Measurements from ENCODE around the gene UBE2C. TPM values are rescaled to one million over a fixed set of nuclear protein-coding genes. Genes with fewer than 3 reads are reported as not detected.
"Not testable (repeated sequence)": the region's sequence is repeated elsewhere in the genome, so short reads cannot be mapped to it uniquely, and the experiment has no call there.

The UBE2C gene
- total RNA-seq, 1 donor from 2014 or later = 447 TPM

- H3K4me3 ChIP-seq (ENCODE audit: low read depth, low read length) = no peak overlapping the region
- no peak for DNase-seq (ENCODE audit: low read depth)
- no peak for TF ChIP-seq CTCF (conservative IDR thresholded peaks at IDR 0.05; ENCODE audit: low read depth, low read length)
These were observed 29.6 kb upstream of the UBE2C start for GRCh38 chr20:45782890-45783289.

- no peak for TF ChIP-seq CTCF (conservative IDR thresholded peaks at IDR 0.05; ENCODE audit: low read depth, low read length)
- H3K4me3 ChIP-seq (ENCODE audit: low read depth, low read length) = no peak overlapping the region
- no peak for DNase-seq (ENCODE audit: low read depth)
These were observed 28.7 kb upstream of the UBE2C start for GRCh38 chr20:45783656-45784294.

GRCh38 chr20:45788351-45788750 lies 24.1 kb upstream of the UBE2C start:
- no peak overlapping the region for H3K4me3 ChIP-seq (ENCODE audit: low read depth, low read length)
- DNase-seq (ENCODE audit: low read depth) = no peak
- no peak for TF ChIP-seq CTCF (conservative IDR thresholded peaks at IDR 0.05; ENCODE audit: low read depth, low read length)

- TF ChIP-seq CTCF (conservative IDR thresholded peaks at IDR 0.05; ENCODE audit: low read depth, low read length) = no peak
- no peak for DNase-seq (ENCODE audit: low read depth)
- H3K4me3 ChIP-seq (ENCODE audit: low read depth, low read length) = peak overlapping the region; percentile 93
These were observed 19.9 kb upstream of the UBE2C start for GRCh38 chr20:45792317-45793118.

GRCh38 chr20:45796337-45797065 lies 15.9 kb upstream of the UBE2C start:
- no peak overlapping the region for H3K4me3 ChIP-seq (ENCODE audit: low read depth, low read length)
- TF ChIP-seq CTCF (conservative IDR thresholded peaks at IDR 0.05; ENCODE audit: low read depth, low read length) = no peak
- no peak for DNase-seq (ENCODE audit: low read depth)

GRCh38 chr20:45797510-45797909 lies 14.9 kb upstream of the UBE2C start:
- not testable (repeated sequence) for DNase-seq (ENCODE audit: low read depth); H3K4me3 ChIP-seq (ENCODE audit: low read depth, low read length)

- H3K4me3 ChIP-seq (ENCODE audit: low read depth, low read length); DNase-seq (ENCODE audit: low read depth): not testable (repeated sequence)
These were observed 14.5 kb upstream of the UBE2C start for GRCh38 chr20:45797955-45798354.
